T-helper 1 cell treated with Interleukin-12 subunit alpha and Interleukin-12 subunit beta and Interleukin-4 antibody, amounts not matched to agents 30 ng/mL and 1 ng/mL, for 36 hours (primary cell): ENCODE measurements around the gene ZBTB40. TPM values are rescaled to one million over a fixed set of nuclear protein-coding genes. Genes with fewer than 3 reads are reported as not detected.

Source experiments
- intact Hi-C: fragments of 100-400 bp; cut with micrococcal nuclease; formaldehyde crosslinking; loops from one replicate; pipeline ENCODE4 v1.15.1; 2024
- total RNA-seq: library from RNA; stranded (reverse); gene quantifications from 2 replicates; pipeline ENCODE4 v1.2.3, GENCODE V29; 2022

The ZBTB40 gene
- total RNA-seq, 1 donor from 2014 or later, result 22.1 TPM

GRCh38 chr1:22420455-22421053, 31.1 kb upstream of the ZBTB40 start:
- intact Hi-C loops, result no loop called here

GRCh38 chr1:22426781-22427180, 24.9 kb upstream of the ZBTB40 start:
- intact Hi-C loops, result no loop called here

- intact Hi-C loops, result loop anchor here (1.0 kb wide), 1 partner anchor 23 kb away; the partner anchor contains the start of gene ZBTB40
Observed at GRCh38 chr1:22428672-22429071, 23.0 kb upstream of the ZBTB40 start.

DNA sequence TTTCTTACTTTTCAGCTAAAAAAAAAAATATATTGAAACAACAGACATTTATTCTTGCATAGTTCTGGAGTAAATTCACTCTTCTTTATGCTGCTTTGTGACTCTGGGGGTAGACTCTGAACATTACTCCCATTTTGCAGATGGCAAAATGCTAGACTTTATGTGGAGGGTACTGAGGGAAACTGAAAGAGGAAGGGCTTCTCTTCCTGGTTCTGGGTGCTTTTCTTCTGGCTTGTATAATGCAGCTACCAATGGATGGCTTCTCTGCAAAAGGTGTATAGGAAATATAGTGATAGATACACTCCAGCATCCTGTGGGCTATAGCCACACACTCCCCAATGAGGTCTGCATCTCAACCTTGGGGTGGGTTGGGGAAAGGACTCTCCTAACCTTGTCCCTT, 19.7 kb upstream of the ZBTB40 start:
- intact Hi-C loops, result no loop called here

GRCh38 chr1:22434717-22435116, 16.9 kb upstream of the ZBTB40 start:
- intact Hi-C loops, result no loop called here

GRCh38 chr1:22436948-22437347, 14.7 kb upstream of the ZBTB40 start:
- intact Hi-C loops, result no loop called here

DNA sequence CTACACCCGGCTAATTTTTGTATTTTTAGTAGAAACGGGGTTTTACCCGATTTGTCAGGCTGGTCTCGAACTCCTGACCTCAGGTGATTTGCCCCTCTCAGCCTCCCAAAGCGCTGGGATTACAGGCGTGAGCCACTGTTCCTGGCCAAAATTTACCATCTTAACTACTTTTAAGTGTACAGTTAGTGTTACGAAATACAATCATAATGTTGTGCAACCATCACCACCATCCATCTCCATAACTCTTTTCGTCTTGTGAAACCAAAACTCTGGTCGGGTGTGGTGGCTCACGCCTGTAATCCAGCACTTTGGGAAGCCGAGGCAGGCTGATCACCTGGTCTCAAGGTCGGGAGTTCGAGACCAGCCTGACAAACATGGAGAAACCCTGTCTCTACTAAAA, 14.1 kb upstream of the ZBTB40 start:
- intact Hi-C loops, result no loop called here

GRCh38 chr1:22440582-22440981, 11.1 kb upstream of the ZBTB40 start:
- intact Hi-C loops, result no loop called here

DNA sequence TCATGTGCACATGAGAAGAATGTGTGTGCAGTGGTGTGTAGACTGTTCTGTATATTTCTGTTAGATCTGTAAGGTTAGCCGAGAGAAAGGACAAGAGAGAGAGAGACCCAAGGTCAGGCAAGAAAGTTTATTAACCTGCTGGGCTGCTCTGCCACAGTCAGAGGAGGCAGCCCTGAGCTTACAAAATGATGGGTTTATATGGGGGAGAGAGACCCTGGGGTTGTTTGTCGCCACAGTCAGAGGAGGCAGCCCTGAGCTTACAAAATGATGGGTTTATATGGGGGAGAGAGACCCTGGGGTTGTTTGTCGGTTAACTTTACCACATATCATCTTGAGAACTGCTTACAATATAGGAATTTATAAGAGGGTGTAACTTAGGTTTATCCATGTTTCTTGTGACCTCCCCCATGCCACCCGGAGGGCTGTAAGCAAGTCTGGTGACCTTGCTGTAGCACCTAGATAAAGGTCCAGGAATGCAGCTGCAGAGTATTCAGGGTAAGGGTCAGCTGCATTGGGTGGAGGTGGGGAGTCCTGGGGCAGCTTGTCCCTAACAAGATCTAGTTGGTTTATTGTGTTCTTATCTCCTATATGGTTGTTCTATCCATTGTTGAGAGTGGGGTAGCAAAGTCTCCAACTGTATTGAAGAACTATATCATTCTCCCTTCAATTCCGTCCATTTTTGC, 9.3 kb upstream of the ZBTB40 start:
- intact Hi-C loops, result no loop called here

DNA sequence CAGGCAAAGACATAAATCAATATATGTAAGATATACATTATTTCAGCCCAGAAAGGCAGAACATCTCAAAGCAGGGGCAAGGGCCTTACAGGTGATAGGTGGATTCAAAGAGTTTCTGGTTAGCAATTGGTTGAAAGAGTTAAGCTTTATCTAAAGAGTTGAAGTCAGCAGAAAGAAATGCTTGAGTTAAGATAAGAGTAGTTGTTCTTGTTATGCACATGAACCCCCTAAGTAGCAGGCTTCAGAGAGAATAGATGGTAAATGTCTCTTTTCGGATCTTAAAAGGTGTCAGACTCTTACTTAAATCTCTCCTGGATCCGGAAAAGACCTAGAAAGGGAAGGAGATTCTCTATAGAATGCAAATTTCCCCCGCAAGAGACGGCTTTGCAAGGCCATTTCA, 8.3 kb upstream of the ZBTB40 start:
- intact Hi-C loops, result no loop called here

DNA sequence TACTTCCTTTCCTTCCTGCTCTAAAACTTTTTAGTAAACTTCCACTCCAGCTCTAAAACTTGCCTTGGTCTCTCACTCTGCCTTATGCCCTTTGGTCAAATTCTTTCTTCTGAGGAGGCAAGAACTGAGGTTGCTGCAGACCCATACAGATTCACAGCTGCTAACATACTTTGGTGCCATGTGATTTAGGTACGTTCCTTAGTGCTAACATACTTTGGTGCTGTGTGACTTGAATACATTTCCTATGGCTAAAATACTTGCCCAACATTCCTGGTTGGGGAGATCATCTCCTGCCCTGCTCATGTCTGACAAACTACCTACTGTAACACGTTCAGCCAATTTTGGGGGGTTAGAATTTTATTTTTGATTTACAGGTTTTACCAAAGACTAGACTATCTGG, 6.8 kb upstream of the ZBTB40 start:
- intact Hi-C loops, result no loop called here

DNA sequence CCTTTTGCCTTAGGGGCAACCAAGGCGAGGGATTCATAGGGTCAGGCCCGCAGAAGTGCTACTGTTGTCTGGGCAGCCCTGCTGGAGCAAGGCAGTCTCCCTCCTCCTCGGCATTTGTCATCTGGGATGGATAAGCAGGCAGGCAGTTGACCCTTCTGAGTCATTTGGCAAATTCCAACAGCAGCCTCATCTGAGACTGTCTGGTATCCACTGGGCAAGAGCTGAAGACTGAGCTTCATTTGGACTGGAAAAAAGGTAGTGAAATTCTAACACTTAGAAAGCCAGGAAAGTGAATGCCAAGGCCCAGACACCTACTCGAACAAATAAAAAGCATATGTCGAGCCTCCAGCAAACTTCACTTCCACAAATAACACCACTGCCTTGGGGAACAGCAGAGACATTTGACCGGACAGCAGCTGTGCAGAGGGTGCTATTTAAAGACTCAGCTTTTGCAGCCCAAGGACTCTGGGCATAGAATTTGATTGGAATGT, 4.0 kb upstream of the ZBTB40 start:
- intact Hi-C loops, result no loop called here

GRCh38 chr1:22449636-22450035, 2.0 kb upstream of the ZBTB40 start:
- intact Hi-C loops, result loop anchor here (5.0 kb wide), 3 partner anchors 422 to 1787 kb away; partner anchors contain the start of genes DDOST and ZNF436

DNA sequence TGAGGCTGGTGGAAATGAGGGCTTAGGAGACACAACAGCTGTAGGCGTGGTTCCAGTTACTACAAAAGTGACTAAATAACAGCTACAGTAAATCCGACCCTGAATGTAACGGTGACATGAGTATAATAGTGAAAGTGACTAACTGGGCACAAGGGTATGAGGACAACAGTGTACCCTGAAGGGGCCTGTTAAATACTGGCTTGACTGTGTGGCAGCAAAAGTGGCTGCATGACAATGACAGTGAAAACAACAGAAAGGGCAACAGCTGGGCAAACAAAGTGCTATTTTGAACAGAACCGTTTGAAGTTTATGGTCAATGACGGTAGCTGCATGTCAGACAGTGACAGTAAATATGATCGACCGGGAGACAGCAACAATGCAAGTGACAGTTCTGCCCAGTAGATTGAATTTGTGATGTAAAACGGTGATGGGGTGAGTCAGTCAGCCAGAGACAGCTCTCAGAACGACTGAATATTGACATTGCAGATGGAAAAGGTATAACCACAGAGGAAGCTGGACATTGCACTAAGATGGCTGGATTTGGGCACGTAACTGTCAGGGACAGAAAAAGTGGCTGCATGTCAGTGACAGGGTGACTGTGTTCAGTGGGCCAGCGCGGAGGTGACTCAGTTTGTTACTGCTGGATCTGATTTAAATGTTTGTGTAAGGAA, 1.2 kb upstream of the ZBTB40 start:
- intact Hi-C loops, result loop anchor here (1.0 to 5.0 kb wide), 5 partner anchors 22 to 1788 kb away; partner anchors contain the start of genes CDC42, DDOST and ZNF436

- intact Hi-C loops, result loop anchor here (2.0 to 5.0 kb wide), 4 partner anchors 425 to 1790 kb away; partner anchors contain the start of genes DDOST, USP48 and ZNF436
Observed at GRCh38 chr1:22452481-22452957, 868 bp downstream of the ZBTB40 start.

GRCh38 chr1:22453181-22453580, 1.5 kb downstream of the ZBTB40 start:
- intact Hi-C loops, result loop anchor here (2.0 to 5.0 kb wide), 4 partner anchors 426 to 1791 kb away; partner anchors contain the start of genes DDOST, USP48 and ZNF436

DNA sequence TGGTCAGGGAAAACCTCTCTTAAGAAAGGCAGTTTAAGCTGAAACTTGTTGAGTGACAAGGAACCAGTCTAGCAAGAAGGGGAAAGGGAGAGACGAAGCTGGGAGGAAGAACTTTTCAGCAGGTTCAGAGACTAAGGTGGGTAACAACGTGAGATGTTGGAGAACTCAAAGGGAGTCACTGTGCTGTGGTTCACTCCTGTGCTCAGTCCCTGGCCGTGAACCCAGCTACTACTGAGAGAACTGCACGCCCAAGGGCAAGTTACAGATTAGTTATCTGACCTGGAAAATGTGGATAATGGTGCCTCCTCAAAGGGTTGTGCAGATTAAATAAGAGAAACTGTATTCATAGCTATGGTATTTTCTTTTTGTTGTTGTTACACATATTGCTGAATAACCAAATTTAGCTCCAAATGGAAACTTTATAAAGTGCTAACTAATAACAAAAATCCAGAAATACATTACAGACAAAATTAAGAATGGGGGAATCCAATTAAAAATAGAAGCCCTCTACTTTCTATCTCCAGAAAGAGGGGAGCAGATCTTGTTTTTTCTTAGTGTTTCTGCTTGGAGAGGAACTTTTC, 2.9 kb downstream of the ZBTB40 start:
- intact Hi-C loops, result loop anchor here (5.0 kb wide), 3 partner anchors 427 to 1792 kb away; partner anchors contain the start of genes DDOST and ZNF436

GRCh38 chr1:22457345-22457744, 5.7 kb downstream of the ZBTB40 start:
- intact Hi-C loops, result no loop called here

DNA sequence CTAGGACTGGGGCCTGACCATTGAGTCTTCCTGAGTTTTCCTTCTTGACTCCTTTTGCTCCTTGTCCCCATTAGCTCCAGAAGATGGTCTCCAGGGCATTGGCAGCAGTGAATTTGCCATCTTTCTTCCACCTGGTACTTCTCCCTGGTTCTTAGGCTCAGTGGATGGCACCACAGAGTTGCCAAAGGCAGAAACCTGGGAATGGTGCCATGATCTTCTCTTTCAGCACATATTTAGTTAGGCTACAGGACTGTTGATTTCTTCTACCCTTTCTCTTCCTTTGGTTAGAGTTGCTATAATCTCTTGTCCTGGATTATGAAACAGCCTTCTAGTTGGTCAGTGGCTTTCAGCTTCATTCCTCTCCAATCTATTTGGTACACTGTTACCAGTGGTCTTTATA, 6.2 kb downstream of the ZBTB40 start:
- intact Hi-C loops, result no loop called here

DNA sequence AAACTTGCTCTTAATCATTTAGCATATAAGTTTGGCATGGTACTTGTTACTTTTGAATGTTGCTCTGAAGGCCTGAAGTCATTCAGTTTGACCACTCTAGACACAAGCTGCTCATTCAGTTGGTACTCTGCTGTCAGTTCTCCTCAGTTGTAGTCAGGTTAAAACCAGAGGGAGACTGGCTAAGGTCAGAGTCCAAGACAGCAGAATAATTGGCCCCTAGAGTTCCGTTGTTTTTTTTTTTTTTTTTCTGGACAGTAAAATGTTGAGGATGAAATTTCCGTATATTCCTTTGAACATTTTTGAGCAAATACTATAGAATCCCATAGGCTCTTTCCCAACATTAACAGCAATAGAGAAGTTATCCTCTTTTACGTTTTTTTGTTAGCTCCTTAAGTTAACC, 9.4 kb downstream of the ZBTB40 start:
- intact Hi-C loops, result no loop called here
